Activated T-helper 1 cell treated with Interleukin-2 at 50 U/mL for 16 hours (primary cell): ENCODE data around the gene F3.

Experiments
- DNase-seq: peaks from one replicate; pipeline ENCODE4 v3.0.0-alpha.2; 2020; ENCODE audit warnings: low read depth

Gene F3

DNA sequence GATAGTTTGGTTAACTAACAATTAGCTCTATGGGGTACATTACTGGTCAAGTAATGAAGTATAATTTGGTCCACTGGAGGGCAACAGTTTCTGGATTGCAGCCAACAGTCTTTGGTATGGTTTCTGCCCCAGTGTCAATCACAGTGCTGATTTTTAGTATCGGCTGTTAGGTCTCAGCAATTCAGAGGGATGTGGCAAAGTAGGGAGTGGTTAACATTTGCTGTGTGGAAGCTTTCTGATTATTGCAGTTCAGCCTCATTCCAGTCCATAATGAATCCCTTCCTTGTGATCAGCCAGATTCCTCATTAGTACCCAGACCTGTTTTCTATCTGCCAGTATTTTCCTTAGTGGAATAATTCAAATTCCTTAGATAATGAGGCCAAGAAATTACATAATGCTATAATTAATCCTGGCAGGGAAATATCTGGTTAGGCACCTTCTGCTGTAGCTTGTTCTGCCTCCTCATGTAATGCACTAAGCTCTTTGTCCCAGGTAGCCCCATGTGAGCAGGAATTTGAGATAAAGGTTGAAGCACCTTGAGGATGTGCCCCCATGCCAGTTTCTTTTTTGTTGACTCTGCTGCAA, 14.0 kb downstream of the F3 start:
- no peak for DNase-seq

DNA sequence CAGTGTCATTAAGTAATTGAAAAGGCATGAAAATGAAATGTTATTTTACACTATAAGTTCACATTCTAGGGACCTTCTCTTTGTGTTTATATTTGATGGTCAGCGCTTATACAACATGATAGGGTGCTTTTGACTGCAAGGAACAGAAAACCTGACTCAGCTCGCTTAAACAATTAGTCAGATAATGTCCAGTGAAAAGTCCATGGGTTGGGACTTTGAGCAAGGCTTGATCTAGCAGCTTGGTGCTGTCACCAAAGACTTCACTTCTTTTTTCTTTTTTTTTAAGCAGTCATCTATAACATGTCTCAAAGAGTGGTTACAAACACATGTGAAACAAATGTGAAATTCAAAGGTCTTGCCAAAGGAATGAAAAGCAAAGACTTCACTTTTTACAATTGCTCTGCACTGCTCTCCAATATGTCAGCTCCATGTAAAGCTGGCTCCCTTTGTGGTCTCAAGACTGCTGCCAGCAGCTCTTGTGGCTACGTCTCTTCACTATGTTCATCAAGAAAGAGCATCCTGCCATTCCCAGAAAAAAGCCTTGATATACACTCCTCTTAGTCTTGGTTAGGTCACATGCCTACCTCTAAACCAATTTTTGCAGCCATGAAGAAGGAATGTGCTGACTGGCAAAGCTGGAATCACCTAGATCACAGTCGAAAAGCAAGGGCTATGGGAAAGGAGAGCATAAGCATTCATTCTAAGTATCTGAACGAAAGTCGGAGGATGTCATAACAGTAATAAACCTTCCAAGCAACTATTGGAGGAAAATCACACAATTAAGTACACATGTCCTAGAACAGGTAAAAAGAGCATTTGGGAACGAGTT, 15.2 kb downstream of the F3 start:
- no peak for DNase-seq

DNA sequence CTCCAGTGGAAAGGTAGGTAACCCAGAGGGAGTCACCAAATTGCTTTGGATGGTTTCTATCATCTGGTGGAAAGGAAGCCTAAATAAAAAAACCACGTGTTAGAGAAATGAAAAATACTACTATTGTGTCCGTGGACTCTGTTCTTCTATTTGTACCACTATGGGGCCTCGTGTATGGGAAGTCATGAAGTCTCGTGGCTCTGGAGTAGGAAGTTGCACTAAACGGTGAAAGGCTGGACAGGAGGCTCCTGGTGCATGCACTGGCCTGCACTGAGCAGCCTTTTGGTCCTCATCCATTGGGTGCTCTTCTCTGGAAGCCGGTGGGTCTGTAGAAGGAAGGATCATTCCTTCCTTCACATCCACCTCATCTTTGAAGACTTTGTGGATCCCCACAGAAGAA, 17.0 kb downstream of the F3 start:
- no peak for DNase-seq

- DNase-seq = no peak
Observed at GRCh38 chr1:94522304-94522703, 19.3 kb downstream of the F3 start.

- no peak for DNase-seq
Observed at GRCh38 chr1:94519351-94519750, 22.2 kb downstream of the F3 start.

- DNase-seq = no peak
Observed at GRCh38 chr1:94515296-94515947, 26.1 kb downstream of the F3 start.

DNA sequence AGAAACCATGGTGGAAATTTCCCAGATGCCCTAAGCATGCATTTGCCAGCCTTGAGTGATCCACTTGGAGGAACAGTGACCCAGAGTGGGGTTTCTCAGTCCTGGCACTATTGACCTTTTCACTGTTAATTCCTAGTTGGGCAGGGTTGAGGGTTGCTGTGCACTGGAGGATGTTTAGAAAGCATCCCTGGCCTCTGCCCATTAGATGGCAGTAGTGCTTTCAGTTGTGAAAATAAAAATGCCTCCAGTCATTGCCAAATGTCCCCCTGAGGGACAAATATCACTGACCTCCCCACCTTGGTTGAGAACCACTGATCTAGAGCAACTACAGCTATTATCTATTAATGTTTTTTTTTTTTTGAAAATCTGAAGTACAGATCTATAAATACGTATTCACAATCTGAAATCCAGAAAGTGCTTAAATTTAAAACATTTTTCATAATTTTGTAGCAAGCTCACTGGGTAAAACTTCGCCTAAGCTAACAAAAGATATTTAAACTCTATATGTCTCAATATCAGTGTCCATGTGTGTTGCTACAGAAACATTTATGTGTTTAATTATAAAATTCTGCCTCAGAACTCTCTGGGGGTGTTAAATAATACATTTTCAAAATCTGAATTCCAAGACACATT, 27.3 kb downstream of the F3 start:
- no peak for DNase-seq

- DNase-seq = no peak
Observed at GRCh38 chr1:94512816-94513215, 28.7 kb downstream of the F3 start.

GRCh38 chr1:94504601-94505000, 37.0 kb downstream of the F3 start:
- no peak for DNase-seq

GRCh38 chr1:94503153-94503552, 38.4 kb downstream of the F3 start:
- DNase-seq = no peak

DNA sequence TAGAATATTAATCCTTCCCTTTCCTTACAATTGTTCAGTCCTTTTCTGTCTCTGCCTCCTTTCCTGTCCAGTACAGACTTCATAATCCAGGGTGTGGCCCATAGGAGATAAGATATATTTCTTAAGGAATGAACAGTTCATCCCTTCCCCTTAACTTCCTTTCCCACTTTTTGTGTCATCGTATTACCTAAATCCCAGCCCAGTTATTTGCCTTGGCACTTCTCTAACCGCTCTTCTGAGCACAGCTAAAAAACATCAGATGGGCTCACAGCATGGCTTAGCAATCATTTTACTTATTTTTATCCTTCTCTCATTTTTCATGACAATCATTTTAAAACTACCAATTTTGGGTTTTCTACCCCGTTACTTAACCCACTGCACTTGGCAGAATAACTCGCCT, 39.6 kb downstream of the F3 start:
- DNase-seq = no peak

GRCh38 chr1:94501426-94501825, 40.1 kb downstream of the F3 start:
- no peak for DNase-seq

GRCh38 chr1:94496076-94496755, 45.3 kb downstream of the F3 start:
- DNase-seq = no peak

GRCh38 chr1:94490556-94490955, 51.0 kb downstream of the F3 start:
- no peak for DNase-seq

- no peak for DNase-seq
Observed at GRCh38 chr1:94486990-94487389, 54.6 kb downstream of the F3 start.

GRCh38 chr1:94481473-94481933, 60.1 kb downstream of the F3 start:
- no peak for DNase-seq

DNA sequence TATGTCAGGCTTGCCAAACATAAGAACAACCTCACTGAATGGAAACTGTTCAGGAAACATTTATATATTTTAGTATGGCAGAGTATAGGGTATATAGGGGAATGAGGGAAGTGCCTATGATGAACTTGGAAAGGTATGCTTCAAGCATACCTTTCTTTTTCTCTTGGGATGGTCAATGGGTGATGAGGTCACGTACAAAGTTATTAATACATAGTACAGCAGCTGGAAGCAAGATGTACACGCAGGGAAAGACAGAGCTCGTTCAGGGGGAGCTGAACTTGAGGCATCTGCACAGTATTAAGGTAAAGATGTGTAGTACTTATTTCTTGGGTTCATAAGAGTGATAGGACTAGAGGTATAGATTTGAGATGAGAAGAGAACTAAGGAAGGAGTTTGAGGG, 61.9 kb downstream of the F3 start:
- DNase-seq = no peak
